Measurements from ENCODE around the gene FFAR3. TPM values are rescaled to one million over a fixed set of nuclear protein-coding genes. Genes with fewer than 3 reads are reported as not detected.

The FFAR3 gene
- total RNA-seq, 6 experiments from 2014 or later: not detected

GRCh38 chr19:35322014-35322413 lies 36.2 kb upstream of the FFAR3 start:
- TF ChIP-seq, protein P1, sequence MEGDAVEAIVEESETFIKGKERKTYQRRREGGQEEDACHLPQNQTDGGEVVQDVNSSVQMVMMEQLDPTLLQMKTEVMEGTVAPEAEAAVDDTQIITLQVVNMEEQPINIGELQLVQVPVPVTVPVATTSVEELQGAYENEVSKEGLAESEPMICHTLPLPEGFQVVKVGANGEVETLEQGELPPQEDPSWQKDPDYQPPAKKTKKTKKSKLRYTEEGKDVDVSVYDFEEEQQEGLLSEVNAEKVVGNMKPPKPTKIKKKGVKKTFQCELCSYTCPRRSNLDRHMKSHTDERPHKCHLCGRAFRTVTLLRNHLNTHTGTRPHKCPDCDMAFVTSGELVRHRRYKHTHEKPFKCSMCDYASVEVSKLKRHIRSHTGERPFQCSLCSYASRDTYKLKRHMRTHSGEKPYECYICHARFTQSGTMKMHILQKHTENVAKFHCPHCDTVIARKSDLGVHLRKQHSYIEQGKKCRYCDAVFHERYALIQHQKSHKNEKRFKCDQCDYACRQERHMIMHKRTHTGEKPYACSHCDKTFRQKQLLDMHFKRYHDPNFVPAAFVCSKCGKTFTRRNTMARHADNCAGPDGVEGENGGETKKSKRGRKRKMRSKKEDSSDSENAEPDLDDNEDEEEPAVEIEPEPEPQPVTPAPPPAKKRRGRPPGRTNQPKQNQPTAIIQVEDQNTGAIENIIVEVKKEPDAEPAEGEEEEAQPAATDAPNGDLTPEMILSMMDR (IDR thresholded peaks at IDR 0.05): no peak
- H3K27ac Mint-ChIP-seq: no peak overlapping the region
- H3K36me3 Mint-ChIP-seq (ENCODE audit: low read depth): peaks cover 5% of the 10 kb centered on the region; the same call in 1 of the 2 replicates
- H3K9me3 Mint-ChIP-seq: peaks cover 8% of the 10 kb centered on the region
- no peak overlapping the region for H3K4me3 Mint-ChIP-seq
- peaks cover 13% of the 10 kb centered on the region for H3K27me3 Mint-ChIP-seq (ENCODE audit: insufficient read depth)
- no peak for DNase-seq
- H3K4me1 Mint-ChIP-seq (ENCODE audit: low read depth): peaks cover 15% of the 10 kb centered on the region

DNA sequence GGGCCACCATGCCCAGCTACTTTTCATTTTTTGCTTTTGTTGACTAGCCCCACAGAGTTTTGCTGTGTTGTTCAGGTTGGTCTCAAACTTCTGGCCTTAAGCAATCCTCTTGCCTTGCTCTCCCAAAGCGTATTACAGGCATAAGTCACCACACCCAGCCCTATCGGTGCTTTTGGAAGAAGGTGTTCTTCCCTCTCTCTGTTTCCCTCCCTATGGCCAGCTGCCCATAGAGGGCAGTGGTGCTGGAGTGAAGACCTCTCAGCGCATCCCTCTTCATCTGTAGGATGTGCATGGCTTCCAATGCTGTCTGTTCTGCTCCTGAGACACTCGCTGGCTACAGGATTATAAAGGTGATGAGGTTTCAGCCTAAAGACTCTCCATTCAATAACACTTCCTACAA lies 30.6 kb upstream of the FFAR3 start:
- Mint-ChIP-seq H3K4me1 (ENCODE audit: low read depth) (no peaks in the 10 kb centered on the region), H3K36me3 (ENCODE audit: low read depth) (no peaks in the 10 kb centered on the region), H3K4me3 (no peak overlapping the region), H3K27me3 (ENCODE audit: insufficient read depth) (peaks cover 47% of the 10 kb centered on the region), H3K27ac (no peak overlapping the region), H3K9me3 (peaks cover under 1% of the 10 kb centered on the region; the same call in 1 of the 2 replicates)
- TF ChIP-seq, protein P1 (IDR thresholded peaks at IDR 0.05): peak; percentile 41; the same call in 1 of the 2 replicates
- no peak for DNase-seq

DNA sequence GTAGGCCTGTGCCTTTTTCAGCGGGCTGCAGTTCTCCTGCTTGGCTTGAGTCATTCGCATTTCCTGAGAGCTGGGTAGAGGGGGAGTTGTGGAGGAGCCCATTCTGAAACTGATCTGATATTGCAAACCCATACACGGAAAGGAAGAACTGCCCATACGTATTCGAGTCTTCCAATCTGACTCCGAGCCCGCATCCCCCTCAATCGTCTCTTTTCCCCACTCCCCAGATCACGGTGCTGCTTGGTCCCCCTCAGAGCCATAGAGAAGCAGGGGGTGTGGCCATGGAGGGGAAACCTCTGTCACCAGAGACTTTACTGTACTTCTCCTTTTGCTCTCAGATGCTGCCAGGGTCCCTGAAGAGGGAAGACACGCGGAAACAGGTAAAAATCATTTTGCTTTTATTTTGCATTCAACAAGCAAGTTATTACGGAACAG lies 29.4 kb upstream of the FFAR3 start, which contains the start of gene CD22:
Gene CD22 (plus strand): TSS at position 337 of the 435 bp plus-strand sequence. CDS start 2,854 bp downstream, outside the sequence.
- no peak for DNase-seq
- H3K4me1 Mint-ChIP-seq (ENCODE audit: low read depth): no peaks in the 10 kb centered on the region
- no peaks in the 10 kb centered on the region for H3K36me3 Mint-ChIP-seq (ENCODE audit: low read depth)
- H3K27ac Mint-ChIP-seq: no peak within 1 kb of the TSS
- TF ChIP-seq, protein P1 (IDR thresholded peaks at IDR 0.05): no peak
- H3K4me3 Mint-ChIP-seq: no peak within 1 kb of the TSS
- H3K9me3 Mint-ChIP-seq: no peaks in the 10 kb centered on the region
- H3K27me3 Mint-ChIP-seq (ENCODE audit: insufficient read depth): peaks cover 56% of the 10 kb centered on the region

GRCh38 chr19:35329323-35329722 lies 28.9 kb upstream of the FFAR3 start:
- H3K36me3 Mint-ChIP-seq (ENCODE audit: low read depth): no peaks in the 10 kb centered on the region
- no peaks in the 10 kb centered on the region for H3K9me3 Mint-ChIP-seq
- no peak overlapping the region for H3K27ac Mint-ChIP-seq
- TF ChIP-seq, protein P1 (IDR thresholded peaks at IDR 0.05): no peak
- no peak for DNase-seq
- peaks cover 57% of the 10 kb centered on the region for H3K27me3 Mint-ChIP-seq (ENCODE audit: insufficient read depth)
- no peak overlapping the region for H3K4me3 Mint-ChIP-seq
- no peaks in the 10 kb centered on the region for H3K4me1 Mint-ChIP-seq (ENCODE audit: low read depth)

GRCh38 chr19:35330475-35330874 lies 27.8 kb upstream of the FFAR3 start:
- H3K4me3 Mint-ChIP-seq: no peak overlapping the region
- DNase-seq: no peak
- no peaks in the 10 kb centered on the region for H3K4me1 Mint-ChIP-seq (ENCODE audit: low read depth)
- H3K27ac Mint-ChIP-seq: no peak overlapping the region
- H3K36me3 Mint-ChIP-seq (ENCODE audit: low read depth): no peaks in the 10 kb centered on the region
- peaks cover 62% of the 10 kb centered on the region for H3K27me3 Mint-ChIP-seq (ENCODE audit: insufficient read depth)
- no peaks in the 10 kb centered on the region for H3K9me3 Mint-ChIP-seq
- TF ChIP-seq, protein P1 (IDR thresholded peaks at IDR 0.05): no peak
